ENCODE measurements around the gene PHKA2.
"Not testable (repeated sequence)": the region's sequence is repeated elsewhere in the genome, so short reads cannot be mapped to it uniquely, and the experiment has no call there.

The PHKA2 gene

DNA sequence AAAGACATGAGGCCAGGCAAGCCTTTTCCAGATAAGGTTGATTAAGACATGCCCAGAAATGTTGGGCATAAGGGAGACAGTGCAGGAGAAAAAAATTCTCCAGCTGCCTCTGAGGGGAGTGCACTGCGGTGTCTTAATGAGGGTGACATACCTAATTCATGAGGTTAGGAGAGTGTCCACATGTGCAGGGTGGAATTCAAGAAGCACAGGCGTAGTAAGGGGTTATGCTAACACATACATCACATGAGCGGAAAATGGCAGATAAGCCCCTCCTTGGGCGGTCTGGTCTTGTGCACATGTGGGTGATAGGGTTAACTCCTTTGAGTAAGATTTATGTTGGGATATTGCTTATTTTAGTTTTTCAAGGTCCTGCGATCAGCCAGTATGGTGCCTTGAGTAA is 122.4 kb downstream of the PHKA2 start:
- no peak for DNase-seq (ENCODE audit: low read depth in 2 of 2)

GRCh38 chrX:18856645-18856997 is 127.3 kb downstream of the PHKA2 start:
- no peak for DNase-seq (ENCODE audit: low read depth in 2 of 2)

DNA sequence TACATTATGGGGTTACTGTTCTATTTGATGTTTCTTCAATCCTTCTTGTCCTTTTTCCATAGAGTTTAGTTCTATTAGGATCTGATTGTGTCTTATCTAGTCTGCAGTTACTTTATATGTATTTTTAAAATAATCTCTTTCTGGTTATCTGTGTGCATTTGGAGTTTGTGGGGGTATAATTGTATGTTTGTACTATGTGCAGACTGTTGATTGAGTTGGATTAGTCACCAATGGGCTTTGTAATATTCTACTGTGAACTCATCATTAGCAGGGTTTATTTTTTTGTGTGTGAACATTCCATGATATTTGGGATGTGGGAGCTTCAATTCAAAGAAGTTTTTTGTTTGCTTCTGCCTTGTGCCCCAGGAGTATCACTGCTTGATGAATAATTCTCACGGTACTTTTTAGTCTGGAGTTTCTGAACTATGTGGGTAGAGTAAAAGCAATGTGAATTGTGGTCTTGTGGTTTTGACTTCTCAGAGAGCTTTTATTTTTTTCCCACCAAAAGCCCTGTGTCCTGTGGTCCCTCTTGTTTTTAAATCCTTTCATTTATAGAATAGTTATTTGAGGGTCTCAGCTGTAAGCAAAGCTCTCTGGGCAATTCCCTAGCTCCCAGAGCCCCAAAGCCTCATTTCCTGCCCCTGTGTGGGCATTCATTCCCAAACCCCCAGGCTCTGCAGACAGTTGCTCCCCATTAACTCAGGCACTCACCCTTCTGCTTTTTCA is 127.8 kb downstream of the PHKA2 start:
- no peak for DNase-seq (ENCODE audit: low read depth in 2 of 2)

DNA sequence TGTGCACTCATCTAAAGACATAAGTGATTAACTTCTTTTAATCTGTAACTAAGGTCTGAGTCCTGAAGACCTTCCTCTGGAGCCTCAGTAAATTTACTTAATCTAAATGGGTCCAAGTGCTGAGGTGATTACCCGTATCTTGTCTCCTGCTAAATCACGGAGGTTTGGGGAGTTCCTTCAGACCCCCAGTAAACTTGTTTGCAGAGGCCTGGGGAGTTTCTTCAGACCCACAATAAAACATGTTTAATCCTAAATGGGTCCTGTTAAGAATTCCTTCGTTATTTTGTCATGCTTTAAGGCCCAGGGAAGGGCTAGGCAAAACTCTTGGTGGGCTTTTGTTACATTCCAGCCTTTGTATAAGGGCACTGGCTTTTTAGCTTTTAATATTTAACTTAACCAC is 136.0 kb downstream of the PHKA2 start:
- not testable (repeated sequence) for DNase-seq (ENCODE audit: low read depth in 2 of 2)
